Measurements from ENCODE around the gene XCL2. TPM values are rescaled to one million over a fixed set of nuclear protein-coding genes. Genes with fewer than 3 reads are reported as not detected.

The XCL2 gene
- total RNA-seq, 1 donor: 12.7 TPM

Other genes starting within 250 kb of the XCL2 start
- gene XCL1, start 32.6 kb upstream of the XCL2 start, total RNA-seq: 1.7 TPM
- gene DPT, start 185.2 kb upstream of the XCL2 start, total RNA-seq: not detected